ENCODE measurements around the gene KLHDC3.

GRCh38 chr6:43032326-43032725 lies 18.3 kb downstream of the KLHDC3 start:
- TF ChIP-seq CTCF (conservative IDR thresholded peaks at IDR 0.05 in 1 of 2, IDR thresholded peaks at IDR 0.05 in 1 of 2; ENCODE audit: extremely low read depth in 1 of 2, insufficient read depth in 1 of 2, low read depth in 1 of 2, low read length in 2 of 2): no peak
- TF ChIP-seq EZH2 (IDR thresholded peaks at IDR 0.05; ENCODE audit: borderline replicate concordance, low read length): no peak
